ENCODE results near the gene USP17L26. TPM values are rescaled to one million over a fixed set of nuclear protein-coding genes. Genes with fewer than 3 reads are reported as not detected.
"Not testable (repeated sequence)": the region's sequence is repeated elsewhere in the genome, so short reads cannot be mapped to it uniquely, and the experiment has no call there.

USP17L26 gene
- polyA plus RNA-seq, 1 donor (not counting 4 experiments of a cell fraction or from before 2014, with no cell fraction given) = not detected

GRCh38 chr4:9339103-9339502 lies 4.6 kb downstream of the USP17L26 start, which contains the start of gene USP17L5:
TSS of gene USP17L5 (plus strand) at chr4:9339403. CDS start at chr4:9339403, 0 bp downstream.
- H3K9me3 ChIP-seq (ENCODE audit: control insufficient read depth, low read depth, low read length); H3K27me3 ChIP-seq (ENCODE audit: control insufficient read depth, extremely low read depth, insufficient read depth, low read length); H2AFZ ChIP-seq (ENCODE audit: control insufficient read depth, low read length); FAIRE-seq; dilution Hi-C loops (cut with MboI; ENCODE audit: extremely low pct_ligation_motif_present, low sequenced_read_pairs); H3K9me1 ChIP-seq (ENCODE audit: control insufficient read depth, extremely low read depth, insufficient read depth, low read length); H3K4me3 ChIP-seq (ENCODE audit: control insufficient read depth in 2 of 3, extremely low read depth in 1 of 3, insufficient read depth in 2 of 3, low read depth in 1 of 3, low read length in 3 of 3); DNase-seq (ENCODE audit: low read depth, low spot score); H3K79me2 ChIP-seq (ENCODE audit: control insufficient read depth, insufficient read depth, low read length); H3K4me2 ChIP-seq (ENCODE audit: control insufficient read depth, extremely low read depth, insufficient read depth, low read depth, low read length); H3K4me1 ChIP-seq (ENCODE audit: control insufficient read depth, extremely low read depth, insufficient read depth, low read length); H3K9ac ChIP-seq (ENCODE audit: control insufficient read depth, extremely low read depth, insufficient read depth, low read length); H3K27ac ChIP-seq (ENCODE audit: control insufficient read depth, insufficient read depth, low read length); H4K20me1 ChIP-seq (ENCODE audit: control insufficient read depth, extremely low read depth, insufficient read depth, low read length); H3K36me3 ChIP-seq (ENCODE audit: control insufficient read depth in 2 of 2, extremely low read depth in 1 of 2, insufficient read depth in 2 of 2, low read length in 2 of 2): not testable (repeated sequence)

GRCh38 chr4:9343848-9344247 lies 9.4 kb downstream of the USP17L26 start, which contains the start of gene USP17L27:
TSS of gene USP17L27 (plus strand) at chr4:9344148. CDS start at chr4:9344148, 0 bp downstream.
- H3K9me1 ChIP-seq (ENCODE audit: control insufficient read depth, extremely low read depth, insufficient read depth, low read length); H3K27ac ChIP-seq (ENCODE audit: control insufficient read depth, insufficient read depth, low read length); H3K4me1 ChIP-seq (ENCODE audit: control insufficient read depth, extremely low read depth, insufficient read depth, low read length); dilution Hi-C loops (cut with MboI; ENCODE audit: extremely low pct_ligation_motif_present, low sequenced_read_pairs); FAIRE-seq; H4K20me1 ChIP-seq (ENCODE audit: control insufficient read depth, extremely low read depth, insufficient read depth, low read length); H3K79me2 ChIP-seq (ENCODE audit: control insufficient read depth, insufficient read depth, low read length); H3K4me3 ChIP-seq (ENCODE audit: control insufficient read depth in 2 of 3, extremely low read depth in 1 of 3, insufficient read depth in 2 of 3, low read depth in 1 of 3, low read length in 3 of 3); H3K27me3 ChIP-seq (ENCODE audit: control insufficient read depth, extremely low read depth, insufficient read depth, low read length); H3K4me2 ChIP-seq (ENCODE audit: control insufficient read depth, extremely low read depth, insufficient read depth, low read depth, low read length); H2AFZ ChIP-seq (ENCODE audit: control insufficient read depth, low read length); H3K9ac ChIP-seq (ENCODE audit: control insufficient read depth, extremely low read depth, insufficient read depth, low read length); DNase-seq (ENCODE audit: low read depth, low spot score); H3K9me3 ChIP-seq (ENCODE audit: control insufficient read depth, low read depth, low read length); H3K36me3 ChIP-seq (ENCODE audit: control insufficient read depth in 2 of 2, extremely low read depth in 1 of 2, insufficient read depth in 2 of 2, low read length in 2 of 2): not testable (repeated sequence)

GRCh38 chr4:9348593-9348992 lies 14.1 kb downstream of the USP17L26 start, which contains the start of gene USP17L28:
TSS of gene USP17L28 (plus strand) at chr4:9348893. CDS start at chr4:9348893, 0 bp downstream.
- H3K9me3 ChIP-seq (ENCODE audit: control insufficient read depth, low read depth, low read length); H2AFZ ChIP-seq (ENCODE audit: control insufficient read depth, low read length); H4K20me1 ChIP-seq (ENCODE audit: control insufficient read depth, extremely low read depth, insufficient read depth, low read length); H3K9ac ChIP-seq (ENCODE audit: control insufficient read depth, extremely low read depth, insufficient read depth, low read length); H3K36me3 ChIP-seq (ENCODE audit: control insufficient read depth in 2 of 2, extremely low read depth in 1 of 2, insufficient read depth in 2 of 2, low read length in 2 of 2); H3K27ac ChIP-seq (ENCODE audit: control insufficient read depth, insufficient read depth, low read length); DNase-seq (ENCODE audit: low read depth, low spot score); H3K4me3 ChIP-seq (ENCODE audit: control insufficient read depth in 2 of 3, extremely low read depth in 1 of 3, insufficient read depth in 2 of 3, low read depth in 1 of 3, low read length in 3 of 3); FAIRE-seq; H3K27me3 ChIP-seq (ENCODE audit: control insufficient read depth, extremely low read depth, insufficient read depth, low read length); H3K9me1 ChIP-seq (ENCODE audit: control insufficient read depth, extremely low read depth, insufficient read depth, low read length); dilution Hi-C loops (cut with MboI; ENCODE audit: extremely low pct_ligation_motif_present, low sequenced_read_pairs); H3K4me1 ChIP-seq (ENCODE audit: control insufficient read depth, extremely low read depth, insufficient read depth, low read length); H3K4me2 ChIP-seq (ENCODE audit: control insufficient read depth, extremely low read depth, insufficient read depth, low read depth, low read length); H3K79me2 ChIP-seq (ENCODE audit: control insufficient read depth, insufficient read depth, low read length): not testable (repeated sequence)

- H3K4me3 ChIP-seq (ENCODE audit: control insufficient read depth in 2 of 3, extremely low read depth in 1 of 3, insufficient read depth in 2 of 3, low read depth in 1 of 3, low read length in 3 of 3); FAIRE-seq; H3K27ac ChIP-seq (ENCODE audit: control insufficient read depth, insufficient read depth, low read length); H3K4me2 ChIP-seq (ENCODE audit: control insufficient read depth, extremely low read depth, insufficient read depth, low read depth, low read length); H3K9me1 ChIP-seq (ENCODE audit: control insufficient read depth, extremely low read depth, insufficient read depth, low read length); H3K79me2 ChIP-seq (ENCODE audit: control insufficient read depth, insufficient read depth, low read length); DNase-seq (ENCODE audit: low read depth, low spot score); dilution Hi-C loops (cut with MboI; ENCODE audit: extremely low pct_ligation_motif_present, low sequenced_read_pairs); H2AFZ ChIP-seq (ENCODE audit: control insufficient read depth, low read length); H3K9me3 ChIP-seq (ENCODE audit: control insufficient read depth, low read depth, low read length); H3K4me1 ChIP-seq (ENCODE audit: control insufficient read depth, extremely low read depth, insufficient read depth, low read length); H4K20me1 ChIP-seq (ENCODE audit: control insufficient read depth, extremely low read depth, insufficient read depth, low read length); H3K9ac ChIP-seq (ENCODE audit: control insufficient read depth, extremely low read depth, insufficient read depth, low read length); H3K27me3 ChIP-seq (ENCODE audit: control insufficient read depth, extremely low read depth, insufficient read depth, low read length); H3K36me3 ChIP-seq (ENCODE audit: control insufficient read depth in 2 of 2, extremely low read depth in 1 of 2, insufficient read depth in 2 of 2, low read length in 2 of 2): not testable (repeated sequence)
These were observed 16.4 kb downstream of the USP17L26 start for GRCh38 chr4:9350866-9351265.

- H3K27me3 ChIP-seq (ENCODE audit: control insufficient read depth, extremely low read depth, insufficient read depth, low read length); FAIRE-seq; dilution Hi-C loops (cut with MboI; ENCODE audit: extremely low pct_ligation_motif_present, low sequenced_read_pairs): not testable (repeated sequence)
These were observed 18.9 kb downstream of the USP17L26 start, which contains the start of gene USP17L29 for GRCh38 chr4:9353338-9353737. TSS of gene USP17L29 (plus strand) at chr4:9353638. CDS start at chr4:9353638, 0 bp downstream.

More at GRCh38 chr4:9353338-9353737, 18.9 kb downstream of the USP17L26 start, which contains the start of gene USP17L29:
- not testable (repeated sequence) for H3K4me2 ChIP-seq (ENCODE audit: control insufficient read depth, extremely low read depth, insufficient read depth, low read depth, low read length); H3K9ac ChIP-seq (ENCODE audit: control insufficient read depth, extremely low read depth, insufficient read depth, low read length); H3K79me2 ChIP-seq (ENCODE audit: control insufficient read depth, insufficient read depth, low read length); H3K36me3 ChIP-seq (ENCODE audit: control insufficient read depth in 2 of 2, extremely low read depth in 1 of 2, insufficient read depth in 2 of 2, low read length in 2 of 2); H4K20me1 ChIP-seq (ENCODE audit: control insufficient read depth, extremely low read depth, insufficient read depth, low read length); H3K9me1 ChIP-seq (ENCODE audit: control insufficient read depth, extremely low read depth, insufficient read depth, low read length); H3K27ac ChIP-seq (ENCODE audit: control insufficient read depth, insufficient read depth, low read length); H3K4me1 ChIP-seq (ENCODE audit: control insufficient read depth, extremely low read depth, insufficient read depth, low read length); DNase-seq (ENCODE audit: low read depth, low spot score); H2AFZ ChIP-seq (ENCODE audit: control insufficient read depth, low read length); H3K9me3 ChIP-seq (ENCODE audit: control insufficient read depth, low read depth, low read length); H3K4me3 ChIP-seq (ENCODE audit: control insufficient read depth in 2 of 3, extremely low read depth in 1 of 3, insufficient read depth in 2 of 3, low read depth in 1 of 3, low read length in 3 of 3)

Measured in keratinocyte (primary cell).